Activated T-cell treated with anti-CD3 and anti-CD28 coated beads, Interleukin-2, amount 50 U/mL, for 24 hours (primary cell): Measurements from ENCODE around the gene TUBGCP6.

Experiments used
- DNase-seq: peaks from one replicate; pipeline ENCODE4 v3.0.0-alpha.2; 2020
- H3K27ac Mint-ChIP-seq: 2 replicates; pipeline ENCODE4 v1.8.0; 2020; ENCODE audit warnings: mild to moderate bottlenecking, mixed read lengths
- H3K27me3 Mint-ChIP-seq: 2 replicates; pipeline ENCODE4 v1.8.0; 2020; ENCODE audit warnings: mixed read lengths
- H3K36me3 Mint-ChIP-seq: 2 replicates; pipeline ENCODE4 v1.8.0; 2020; ENCODE audit warnings: low read depth, mixed read lengths
- H3K4me1 Mint-ChIP-seq: 2 replicates; pipeline ENCODE4 v1.8.0; 2020; ENCODE audit warnings: low read depth, mixed read lengths
- H3K4me3 Mint-ChIP-seq: 2 replicates; pipeline ENCODE4 v1.8.0; 2020; ENCODE audit warnings: mild to moderate bottlenecking, moderate library complexity, mixed read lengths
- H3K9me3 Mint-ChIP-seq: 2 replicates; pipeline ENCODE4 v1.8.0; 2020; ENCODE audit warnings: mixed read lengths

TUBGCP6 gene

GRCh38 chr22:50199829-50200460 is 44.9 kb downstream of the TUBGCP6 start:
- no peaks in the 10 kb centered on the region for H3K27me3 Mint-ChIP-seq
- H3K4me3 Mint-ChIP-seq, result peak overlapping the region; percentile 73
- H3K4me1 Mint-ChIP-seq, result peaks cover 35% of the 10 kb centered on the region
- peak; percentile 51 for DNase-seq
- H3K27ac Mint-ChIP-seq, result peak overlapping the region; percentile 72
- peaks cover 64% of the 10 kb centered on the region for H3K36me3 Mint-ChIP-seq
- H3K9me3 Mint-ChIP-seq, result no peaks in the 10 kb centered on the region

DNA sequence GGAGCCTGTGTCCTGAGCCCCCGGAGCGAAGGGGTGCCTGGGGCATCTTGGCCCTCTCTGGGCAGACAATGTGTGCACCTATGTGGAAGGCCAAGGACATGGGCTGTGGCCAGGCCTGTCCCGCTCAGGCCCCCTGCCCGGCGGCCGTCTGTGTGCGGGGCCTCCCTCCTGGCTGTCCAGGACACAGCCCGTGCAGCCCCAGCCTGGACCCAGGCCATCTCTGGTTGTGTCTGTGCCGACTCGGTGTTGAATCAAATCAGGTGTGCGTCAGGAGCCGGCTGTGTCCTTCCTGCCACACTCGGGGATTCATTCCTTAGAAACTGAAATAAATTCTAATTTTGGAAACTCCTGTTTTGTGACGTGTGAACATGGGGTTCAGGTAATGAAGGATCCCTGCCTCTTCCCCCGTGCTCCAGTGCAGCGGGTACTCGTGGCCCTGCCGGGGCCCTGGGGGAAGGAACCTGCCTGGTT is 45.5 kb downstream of the TUBGCP6 start:
- H3K27ac Mint-ChIP-seq, result peak overlapping the region; percentile 72

GRCh38 chr22:50198624-50199017 is 46.2 kb downstream of the TUBGCP6 start:
- Mint-ChIP-seq H3K4me3 (no peak overlapping the region), H3K9me3 (no peaks in the 10 kb centered on the region), H3K36me3 (peaks cover 63% of the 10 kb centered on the region), H3K27ac (no peak overlapping the region), H3K4me1 (peaks cover 24% of the 10 kb centered on the region), H3K27me3 (no peaks in the 10 kb centered on the region)
- DNase-seq, result no peak

More for the DNA sequence above, 45.5 kb downstream of the TUBGCP6 start:
- Mint-ChIP-seq H3K27me3 (no peaks in the 10 kb centered on the region), H3K4me3 (peak overlapping the region; percentile 73), H3K36me3 (peaks cover 63% of the 10 kb centered on the region), H3K9me3 (no peaks in the 10 kb centered on the region), H3K4me1 (peaks cover 29% of the 10 kb centered on the region)
- no peak for DNase-seq

DNA sequence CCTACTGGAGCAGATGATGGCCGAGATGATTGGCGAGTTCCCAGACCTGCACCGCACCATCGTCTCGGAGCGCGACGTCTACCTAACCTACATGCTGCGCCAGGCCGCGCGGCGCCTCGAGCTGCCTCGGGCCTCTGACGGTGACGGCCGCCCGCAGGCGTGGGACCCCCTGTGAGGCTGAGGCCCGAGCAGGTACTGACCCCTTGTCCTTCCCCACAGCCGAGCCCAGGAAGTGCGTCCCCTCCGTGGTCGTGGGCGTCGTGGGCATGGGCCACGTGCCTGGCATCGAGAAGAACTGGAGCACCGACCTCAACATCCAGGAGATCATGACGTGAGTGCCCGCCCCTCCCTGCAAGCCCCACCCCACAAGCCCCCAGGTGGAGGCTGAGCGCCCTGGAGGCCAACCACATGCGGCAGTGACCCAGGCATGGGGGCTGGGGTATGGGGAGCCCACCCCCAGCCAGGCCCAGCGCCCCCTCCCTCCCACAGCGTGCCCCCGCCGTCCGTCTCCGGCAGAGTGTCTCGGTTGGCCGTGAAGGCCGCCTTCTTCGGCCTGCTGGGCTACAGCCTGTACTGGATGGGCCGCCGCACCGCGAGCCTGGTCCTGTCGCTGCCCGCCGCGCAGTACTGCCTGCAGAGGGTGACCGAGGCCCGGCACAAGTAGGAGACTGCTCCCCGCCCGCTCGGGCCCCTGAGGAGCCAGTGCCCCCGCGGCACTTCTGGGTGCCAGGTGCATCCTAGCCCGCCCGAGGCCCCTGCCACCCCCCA is 46.8 kb downstream of the TUBGCP6 start:
- Mint-ChIP-seq H3K36me3 (peaks cover 62% of the 10 kb centered on the region), H3K4me1 (peaks cover 19% of the 10 kb centered on the region), H3K4me3 (no peak overlapping the region), H3K27me3 (no peaks in the 10 kb centered on the region), H3K9me3 (no peaks in the 10 kb centered on the region), H3K27ac (no peak overlapping the region)
- DNase-seq, result no peak

DNA sequence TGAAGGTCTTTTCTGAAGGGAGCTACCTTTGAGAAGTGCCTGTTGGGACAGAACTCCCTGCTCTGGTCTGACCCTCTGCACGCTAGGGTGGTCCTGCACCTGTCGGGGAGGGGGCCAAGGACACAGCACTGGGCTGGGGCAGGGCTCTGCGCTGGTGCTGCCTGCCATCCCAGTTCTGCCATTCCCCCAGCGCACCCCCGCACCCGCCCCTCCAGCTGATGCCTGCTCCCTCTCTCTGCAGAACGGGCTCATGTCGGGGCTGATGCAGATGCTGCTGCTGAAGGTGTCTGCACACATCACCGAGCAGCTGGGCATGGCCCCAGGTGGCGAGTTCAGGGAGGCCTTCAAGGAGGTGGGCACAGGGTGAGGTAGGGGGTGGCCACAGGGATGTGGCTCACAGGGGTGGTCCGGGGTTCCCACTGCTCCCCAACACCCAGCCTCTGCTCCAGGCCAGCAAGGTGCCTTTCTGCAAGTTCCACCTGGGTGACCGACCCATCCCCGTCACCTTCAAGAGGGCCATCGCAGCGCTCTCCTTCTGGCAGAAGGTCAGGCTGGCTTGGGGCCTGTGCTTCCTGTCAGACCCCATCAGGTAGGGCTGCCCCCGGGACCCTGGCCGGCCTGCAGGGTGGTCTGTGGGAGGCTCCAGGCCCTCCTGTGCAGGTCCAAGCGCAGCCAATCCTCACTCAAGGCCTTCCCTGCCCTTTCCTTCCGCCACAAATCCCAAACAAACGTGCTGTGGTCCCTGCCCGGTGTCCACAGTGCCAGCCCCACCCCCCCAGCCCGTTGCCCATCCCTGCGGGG is 47.6 kb downstream of the TUBGCP6 start:
- no peak for DNase-seq
- Mint-ChIP-seq H3K4me1 (peaks cover 23% of the 10 kb centered on the region), H3K27ac (peak overlapping the region; percentile 40), H3K9me3 (no peaks in the 10 kb centered on the region), H3K27me3 (no peaks in the 10 kb centered on the region), H3K36me3 (peaks cover 65% of the 10 kb centered on the region), H3K4me3 (no peak overlapping the region)

DNA sequence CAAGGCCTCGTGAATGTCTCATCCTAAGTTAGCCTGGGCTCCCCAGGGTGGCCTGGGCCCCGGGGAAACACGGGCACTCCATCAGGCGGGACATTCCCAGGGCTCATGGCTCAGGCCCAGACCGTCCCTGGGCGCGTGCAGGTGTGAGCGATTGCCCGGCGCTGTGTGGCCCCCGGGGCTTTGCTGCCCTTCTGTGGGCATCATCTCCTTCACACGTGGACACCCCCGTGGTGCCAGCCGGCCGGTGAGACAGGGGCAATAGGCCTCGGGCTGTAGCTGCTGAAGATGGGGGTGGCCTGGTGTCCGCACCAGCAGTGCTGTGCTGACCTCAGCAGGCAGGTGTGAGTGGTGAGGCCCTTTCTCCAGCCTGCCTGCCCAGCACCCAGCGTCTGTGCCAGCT is 48.6 kb downstream of the TUBGCP6 start:
- Mint-ChIP-seq H3K9me3 (no peaks in the 10 kb centered on the region), H3K27me3 (no peaks in the 10 kb centered on the region), H3K4me3 (no peak overlapping the region), H3K27ac (peak overlapping the region; percentile 44), H3K4me1 (peaks cover 28% of the 10 kb centered on the region), H3K36me3 (peaks cover 70% of the 10 kb centered on the region)
- no peak for DNase-seq

DNA sequence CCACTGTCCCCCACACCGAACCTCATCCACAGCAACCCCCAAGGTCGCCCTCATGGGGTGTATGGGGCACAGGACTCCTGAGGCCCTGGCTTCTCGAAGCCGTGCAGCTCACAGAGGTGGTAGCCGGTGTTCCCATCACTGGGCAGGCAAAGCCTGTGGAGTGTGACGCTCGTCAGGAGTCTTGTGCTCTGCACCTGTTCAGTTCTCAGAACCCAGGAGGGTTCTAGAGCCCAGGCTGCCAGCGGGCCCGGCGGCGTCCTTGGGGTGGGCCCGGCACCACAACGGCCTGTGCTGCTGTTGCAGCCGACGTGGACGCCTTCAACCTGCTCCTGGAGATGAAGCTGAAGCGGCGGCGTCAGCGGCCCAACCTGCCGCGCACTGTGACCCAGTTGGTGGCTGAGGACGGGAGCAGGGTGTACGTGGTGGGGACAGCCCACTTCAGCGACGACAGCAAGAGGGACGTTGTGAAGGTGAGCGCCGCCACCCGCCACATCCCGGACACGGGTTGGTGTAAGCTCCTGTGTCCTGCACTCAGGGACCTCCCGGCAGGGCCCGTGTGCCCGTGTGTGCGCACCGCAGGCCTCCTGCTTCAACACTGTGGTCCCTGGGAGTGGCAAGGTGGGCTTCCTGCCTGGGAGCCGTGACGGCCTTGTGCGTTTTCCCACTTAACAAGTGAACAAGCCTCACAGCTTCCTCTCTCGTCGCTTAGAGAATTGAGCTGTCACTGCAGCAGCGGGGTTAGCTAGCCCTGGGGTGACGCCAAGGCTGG is 50.6 kb downstream of the TUBGCP6 start:
- H3K9me3 Mint-ChIP-seq, result no peaks in the 10 kb centered on the region

DNA sequence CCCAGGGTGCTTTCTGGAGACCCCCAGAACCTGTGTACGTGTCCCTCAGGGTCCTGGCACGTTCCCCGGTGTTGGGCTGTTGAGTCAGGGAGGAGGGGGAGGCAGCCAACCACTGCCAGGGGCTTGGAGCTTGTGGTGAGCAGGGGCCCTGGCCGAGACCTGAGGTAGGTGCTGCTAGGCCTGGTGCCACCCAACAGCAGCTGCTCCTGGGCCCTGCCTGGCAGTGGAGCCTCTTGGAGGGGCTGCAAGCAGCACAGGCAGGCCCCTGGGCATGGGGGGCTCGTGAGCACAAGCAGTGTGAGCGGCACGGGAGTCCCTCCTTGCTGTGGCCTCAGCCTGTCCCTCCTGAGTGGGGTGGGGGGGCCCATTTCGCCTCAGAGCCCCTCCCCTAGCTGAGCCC is 51.2 kb downstream of the TUBGCP6 start:
- no peaks in the 10 kb centered on the region for H3K27me3 Mint-ChIP-seq

More for the DNA sequence above, 50.6 kb downstream of the TUBGCP6 start:
- H3K4me3 Mint-ChIP-seq, result no peak overlapping the region
- H3K27ac Mint-ChIP-seq, result peak overlapping the region; percentile 40
- peaks cover 32% of the 10 kb centered on the region for H3K4me1 Mint-ChIP-seq
- no peaks in the 10 kb centered on the region for H3K27me3 Mint-ChIP-seq
- peaks cover 73% of the 10 kb centered on the region for H3K36me3 Mint-ChIP-seq
- no peak for DNase-seq

DNA sequence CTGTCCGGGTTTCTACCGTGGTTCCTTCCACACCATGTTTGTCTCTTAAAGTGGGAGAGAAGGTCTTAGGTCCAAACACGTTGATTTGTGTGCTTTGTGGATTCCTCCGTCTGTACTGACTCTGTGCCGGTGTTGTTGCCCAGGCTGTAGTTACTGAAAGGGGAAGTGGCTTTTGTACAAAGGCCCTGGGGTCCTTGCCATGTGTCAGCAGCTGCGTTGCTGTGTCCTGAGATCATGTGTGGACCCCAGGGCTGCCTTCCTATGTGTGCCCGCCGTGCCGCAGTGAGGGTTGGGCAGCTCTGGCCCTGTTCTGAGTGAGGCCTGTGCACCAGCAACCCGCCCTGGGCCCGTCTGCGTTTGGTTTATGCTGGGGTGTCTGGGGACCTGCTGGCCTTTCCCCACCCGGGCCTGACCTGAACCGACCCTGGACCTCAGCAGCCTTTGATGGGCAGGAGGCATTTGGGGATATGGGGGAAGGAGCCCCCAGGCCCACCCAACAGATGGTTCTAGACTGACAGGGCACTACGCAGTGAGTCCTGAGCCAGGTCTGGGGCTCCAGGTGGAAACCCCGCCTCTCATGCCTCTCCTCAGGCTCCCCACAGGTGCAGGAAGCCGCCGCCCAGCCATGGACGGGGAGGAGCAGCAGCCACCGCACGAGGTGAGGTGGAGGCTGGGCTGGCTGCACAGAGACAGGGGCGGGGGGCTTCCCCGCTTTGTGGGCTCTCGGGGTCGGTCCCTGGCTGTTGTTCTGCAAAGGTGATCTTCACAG is 52.2 kb downstream of the TUBGCP6 start:
- peak overlapping the region; percentile 88 for H3K4me3 Mint-ChIP-seq
- peak overlapping the region; percentile 96 for H3K27ac Mint-ChIP-seq
- peaks cover 75% of the 10 kb centered on the region for H3K36me3 Mint-ChIP-seq
- no peaks in the 10 kb centered on the region for H3K9me3 Mint-ChIP-seq
- peak; percentile 56 for DNase-seq
- no peaks in the 10 kb centered on the region for H3K27me3 Mint-ChIP-seq
- peaks cover 45% of the 10 kb centered on the region for H3K4me1 Mint-ChIP-seq

More for the DNA sequence above, 51.2 kb downstream of the TUBGCP6 start:
- Mint-ChIP-seq H3K4me1 (peaks cover 38% of the 10 kb centered on the region), H3K36me3 (peaks cover 73% of the 10 kb centered on the region), H3K27ac (peak overlapping the region; percentile 40), H3K9me3 (no peaks in the 10 kb centered on the region), H3K4me3 (no peak overlapping the region)
- no peak for DNase-seq

- no peaks in the 10 kb centered on the region for H3K27me3 Mint-ChIP-seq
- peaks cover 53% of the 10 kb centered on the region for H3K4me1 Mint-ChIP-seq
- peak overlapping the region; percentile 88 for H3K4me3 Mint-ChIP-seq
- peak overlapping the region; percentile 96 for H3K27ac Mint-ChIP-seq
- peak; percentile 76 for DNase-seq
- peaks cover 73% of the 10 kb centered on the region for H3K36me3 Mint-ChIP-seq
- H3K9me3 Mint-ChIP-seq, result no peaks in the 10 kb centered on the region
These were observed 53.7 kb downstream of the TUBGCP6 start for GRCh38 chr22:50190941-50191741.

DNA sequence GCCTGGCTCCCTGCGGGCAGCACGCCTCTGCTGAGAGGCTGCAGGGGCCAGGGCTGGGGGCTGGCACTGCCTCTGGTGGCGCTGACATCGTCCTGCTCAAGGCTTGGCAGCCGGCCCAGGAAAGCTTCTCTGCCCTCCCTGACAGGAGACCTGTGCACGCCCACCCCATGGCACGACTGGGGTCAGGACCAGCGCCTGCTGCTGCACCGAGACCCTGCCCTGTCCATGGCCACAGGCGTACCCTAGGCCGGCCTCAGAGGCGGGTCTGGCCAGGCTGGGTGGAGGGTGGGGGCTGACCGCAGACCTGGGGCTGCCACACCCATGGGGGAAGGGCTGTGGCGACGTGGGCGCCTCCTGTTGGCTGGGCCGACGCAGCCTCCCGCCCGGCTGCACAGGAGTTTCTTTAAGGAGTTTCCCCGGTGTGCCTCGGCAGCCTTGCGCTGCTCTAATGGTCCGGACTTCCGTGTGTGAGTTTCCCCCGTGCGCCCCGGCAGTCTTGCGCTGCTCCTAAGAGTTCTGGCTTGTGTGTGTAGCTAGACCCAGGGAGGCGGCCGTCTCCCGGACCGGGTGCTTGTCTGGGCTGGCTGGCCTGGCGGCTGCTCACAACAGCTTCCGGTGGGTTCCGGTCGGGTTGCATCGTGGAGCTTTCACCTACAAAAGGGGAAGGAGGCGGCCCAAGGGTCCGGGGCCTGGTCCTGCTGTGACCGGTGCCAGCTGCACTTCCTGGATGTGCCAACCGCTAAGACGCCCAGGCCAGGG is 54.5 kb downstream of the TUBGCP6 start:
- Mint-ChIP-seq H3K27me3 (no peaks in the 10 kb centered on the region), H3K9me3 (no peaks in the 10 kb centered on the region), H3K4me1 (peaks cover 54% of the 10 kb centered on the region), H3K27ac (peak overlapping the region; percentile 96), H3K36me3 (peaks cover 65% of the 10 kb centered on the region), H3K4me3 (peak overlapping the region; percentile 88)
- DNase-seq, result peak; percentile 89

GRCh38 chr22:50189849-50190181 is 55.0 kb downstream of the TUBGCP6 start:
- Mint-ChIP-seq H3K27ac (peak overlapping the region; percentile 96), H3K4me3 (peak overlapping the region; percentile 88), H3K36me3 (peaks cover 59% of the 10 kb centered on the region), H3K9me3 (no peaks in the 10 kb centered on the region), H3K4me1 (peaks cover 55% of the 10 kb centered on the region), H3K27me3 (no peaks in the 10 kb centered on the region)
- no peak for DNase-seq
